ENCODE measurements around the gene CEP131.

Gene CEP131

DNA sequence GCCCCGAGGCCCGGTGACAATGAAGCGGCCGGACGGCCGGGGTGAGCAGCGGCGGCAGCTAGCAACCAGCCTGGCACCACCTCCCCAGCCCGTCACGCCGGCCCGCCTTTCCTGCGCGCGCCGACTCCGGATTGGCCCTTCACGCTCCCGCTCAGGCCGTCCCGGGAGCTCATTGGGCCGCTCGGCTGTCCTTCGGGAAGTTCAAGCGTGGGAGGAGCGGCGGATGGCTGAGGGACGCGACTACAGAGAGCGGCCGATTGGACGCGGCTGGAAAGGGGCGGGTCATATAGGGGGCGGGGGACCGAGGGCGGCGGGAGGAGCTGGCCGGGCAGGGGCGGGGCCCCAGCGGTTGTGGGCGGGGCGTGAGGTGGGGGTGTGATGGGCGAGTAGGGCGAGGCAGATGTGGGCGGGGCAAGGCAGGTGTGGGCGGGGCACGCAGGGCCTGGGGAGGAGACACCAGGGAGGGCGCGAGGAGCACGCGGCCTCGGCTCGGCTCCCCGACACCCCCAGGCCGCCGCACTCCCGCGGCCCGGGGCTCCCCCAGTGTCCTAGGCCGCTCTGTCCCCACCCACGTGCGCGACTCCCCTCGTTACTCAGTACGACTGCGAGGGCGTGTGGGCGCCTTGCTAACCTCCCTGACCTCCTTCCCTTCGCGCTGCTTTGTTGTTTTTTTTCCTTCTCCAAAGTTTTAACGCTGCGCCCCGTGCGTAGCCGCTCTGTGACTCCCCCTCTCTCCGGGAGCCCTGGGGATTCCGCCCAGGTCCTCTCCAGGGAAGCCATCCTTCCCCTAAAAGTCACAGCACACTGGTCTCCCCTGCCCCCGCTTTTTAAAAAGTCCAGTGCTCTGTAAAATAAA is at the start of gene CEP131:
TSS of gene CEP131 (minus strand) at position 60 of the 856 bp plus-strand sequence. CDS start 2,909 bp downstream, outside the sequence.
- DNase-seq (ENCODE audit: extremely low read depth in 1 of 2, low read depth in 1 of 2), result peak; percentile 97 to 100

GRCh38 chr17:81271226-81271625 is 48.5 kb upstream of the CEP131 start:
- DNase-seq (ENCODE audit: extremely low read depth in 1 of 2, low read depth in 1 of 2), result no peak

DNA sequence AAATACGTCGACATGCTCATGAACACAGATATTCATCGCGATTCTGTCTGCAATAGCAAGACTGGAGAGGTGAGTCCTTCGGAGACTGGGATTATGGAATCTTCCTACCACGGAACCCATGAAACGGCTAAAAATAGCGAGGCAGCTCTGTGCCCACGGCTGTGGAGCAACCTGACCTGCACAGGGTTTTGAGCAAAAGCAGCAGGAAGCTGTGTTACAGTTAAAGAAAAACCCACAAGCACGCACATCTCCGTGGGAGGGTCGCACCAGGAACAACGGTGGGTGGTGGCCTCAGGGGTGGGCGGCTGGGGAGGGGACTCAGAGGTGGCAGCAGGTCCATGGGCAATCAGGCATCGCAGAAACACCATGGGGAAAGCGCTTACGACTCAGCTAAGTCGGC is 47.5 kb upstream of the CEP131 start:
- DNase-seq (ENCODE audit: extremely low read depth in 1 of 2, low read depth in 1 of 2), result no peak

- no peak for DNase-seq (ENCODE audit: extremely low read depth in 1 of 2, low read depth in 1 of 2)
Measured at GRCh38 chr17:81267390-81268067, 44.8 kb upstream of the CEP131 start.

GRCh38 chr17:81265576-81265975 is 42.8 kb upstream of the CEP131 start:
- DNase-seq (ENCODE audit: extremely low read depth in 1 of 2, low read depth in 1 of 2), result no peak

GRCh38 chr17:81264640-81265039 is 41.9 kb upstream of the CEP131 start:
- DNase-seq (ENCODE audit: extremely low read depth in 1 of 2, low read depth in 1 of 2), result no peak

GRCh38 chr17:81263371-81264181 is 40.8 kb upstream of the CEP131 start:
- DNase-seq (ENCODE audit: extremely low read depth in 1 of 2, low read depth in 1 of 2), result no peak

DNA sequence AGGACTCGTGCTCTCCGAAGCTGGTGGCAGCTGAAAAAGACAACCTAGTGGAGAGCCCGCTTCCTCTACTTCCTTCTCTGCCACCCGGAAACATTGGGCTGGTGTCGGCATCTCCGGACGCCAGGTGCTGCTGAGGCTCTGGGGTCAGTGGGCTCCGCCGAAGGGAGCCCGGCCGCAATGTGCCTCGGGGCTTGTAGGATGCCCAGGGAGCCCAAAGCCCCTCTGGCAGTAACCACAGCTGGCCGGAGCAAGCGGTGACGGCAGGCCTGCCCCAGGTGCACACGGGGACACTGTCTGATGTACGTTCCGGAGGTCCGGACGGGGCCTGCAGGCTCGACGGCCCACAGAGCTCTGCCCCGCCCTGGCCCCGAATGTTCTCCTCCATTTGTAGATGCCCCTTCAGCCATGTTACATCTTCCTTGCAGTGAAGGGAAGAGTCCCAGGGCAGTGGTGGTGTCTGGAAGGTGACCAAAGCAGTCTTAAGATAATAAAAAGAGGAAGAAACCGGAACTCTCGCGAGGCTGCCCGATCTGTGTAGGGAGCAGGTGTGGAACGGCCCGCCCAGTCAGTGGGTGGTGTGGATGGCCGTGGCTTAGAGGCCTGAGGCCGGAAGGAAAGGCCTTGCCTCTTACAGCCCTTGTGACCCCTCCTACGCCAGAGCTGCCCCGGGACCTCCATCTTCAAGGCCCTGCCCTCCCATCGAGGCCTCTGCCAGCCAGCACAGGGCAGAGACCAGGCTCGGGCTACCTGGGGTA is 39.0 kb upstream of the CEP131 start:
- no peak for DNase-seq (ENCODE audit: extremely low read depth in 1 of 2, low read depth in 1 of 2)

GRCh38 chr17:81261096-81261495 is 38.3 kb upstream of the CEP131 start:
- DNase-seq (ENCODE audit: extremely low read depth in 1 of 2, low read depth in 1 of 2), result no peak

GRCh38 chr17:81260641-81261040 is 37.9 kb upstream of the CEP131 start:
- DNase-seq (ENCODE audit: extremely low read depth in 1 of 2, low read depth in 1 of 2), result no peak

DNA sequence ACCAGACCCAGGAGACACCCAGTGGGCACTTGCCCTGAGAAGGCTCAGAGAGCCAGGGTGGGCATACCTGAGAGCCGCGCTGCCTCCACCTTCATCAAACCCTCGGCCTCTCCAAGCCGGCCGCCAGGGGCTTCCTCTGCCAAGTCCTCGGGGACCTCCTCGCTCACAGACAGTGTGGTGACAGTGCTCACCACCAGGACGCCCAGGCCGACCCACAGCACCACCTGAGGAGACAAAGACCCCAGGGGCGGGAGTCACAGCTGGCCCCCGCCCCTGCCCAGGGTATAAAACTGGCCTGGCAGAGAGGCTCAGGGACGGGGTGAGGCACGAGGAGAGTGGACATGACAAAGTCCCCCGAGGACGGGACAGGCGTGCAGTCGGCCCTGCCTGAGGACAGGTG is 37.4 kb upstream of the CEP131 start:
- DNase-seq (ENCODE audit: extremely low read depth in 1 of 2, low read depth in 1 of 2), result no peak

GRCh38 chr17:81259058-81259605 is 36.4 kb upstream of the CEP131 start:
- no peak for DNase-seq (ENCODE audit: extremely low read depth in 1 of 2, low read depth in 1 of 2)

DNA sequence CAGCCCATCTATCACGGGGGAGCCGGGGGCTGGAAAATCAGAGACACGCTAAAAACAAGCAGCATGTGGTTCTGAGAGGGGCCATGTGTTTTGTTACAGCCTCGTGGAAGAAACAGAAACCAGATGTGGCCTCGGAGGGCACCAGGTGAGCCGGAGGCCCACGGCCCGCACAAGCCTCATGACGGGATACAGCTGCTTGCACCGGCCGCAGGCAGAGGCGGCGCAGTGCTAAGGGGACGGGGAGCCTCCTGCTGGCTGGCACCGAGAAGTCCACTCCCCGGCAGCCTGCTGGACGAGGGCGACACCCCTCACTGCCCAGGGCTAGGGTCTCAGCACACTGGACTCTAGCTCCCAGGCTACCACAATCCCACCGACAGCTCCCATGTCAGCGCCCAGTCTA is 35.5 kb upstream of the CEP131 start:
- no peak for DNase-seq (ENCODE audit: extremely low read depth in 1 of 2, low read depth in 1 of 2)

GRCh38 chr17:81257533-81257932 is 34.8 kb upstream of the CEP131 start:
- no peak for DNase-seq (ENCODE audit: extremely low read depth in 1 of 2, low read depth in 1 of 2)

DNA sequence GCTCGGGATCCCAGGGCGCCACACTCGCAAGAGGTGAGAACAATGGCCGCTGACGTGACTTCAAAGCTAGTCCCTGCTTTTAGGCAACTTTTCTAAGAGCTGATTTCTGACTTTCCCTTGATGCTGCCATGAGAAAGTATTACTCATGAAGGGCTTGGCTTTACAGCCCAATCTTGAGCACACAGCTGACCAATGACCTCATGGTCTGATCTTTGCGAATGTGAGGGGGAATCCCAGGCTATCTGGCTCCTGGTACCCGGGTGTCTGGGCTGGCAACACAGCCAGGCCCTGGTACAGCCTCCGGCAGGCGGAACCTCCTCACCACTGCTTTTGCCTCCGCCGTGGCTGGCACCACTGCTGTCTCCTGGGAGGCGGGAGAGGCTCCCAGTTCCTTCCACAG is 33.9 kb upstream of the CEP131 start:
- DNase-seq (ENCODE audit: extremely low read depth in 1 of 2, low read depth in 1 of 2), result no peak

DNA sequence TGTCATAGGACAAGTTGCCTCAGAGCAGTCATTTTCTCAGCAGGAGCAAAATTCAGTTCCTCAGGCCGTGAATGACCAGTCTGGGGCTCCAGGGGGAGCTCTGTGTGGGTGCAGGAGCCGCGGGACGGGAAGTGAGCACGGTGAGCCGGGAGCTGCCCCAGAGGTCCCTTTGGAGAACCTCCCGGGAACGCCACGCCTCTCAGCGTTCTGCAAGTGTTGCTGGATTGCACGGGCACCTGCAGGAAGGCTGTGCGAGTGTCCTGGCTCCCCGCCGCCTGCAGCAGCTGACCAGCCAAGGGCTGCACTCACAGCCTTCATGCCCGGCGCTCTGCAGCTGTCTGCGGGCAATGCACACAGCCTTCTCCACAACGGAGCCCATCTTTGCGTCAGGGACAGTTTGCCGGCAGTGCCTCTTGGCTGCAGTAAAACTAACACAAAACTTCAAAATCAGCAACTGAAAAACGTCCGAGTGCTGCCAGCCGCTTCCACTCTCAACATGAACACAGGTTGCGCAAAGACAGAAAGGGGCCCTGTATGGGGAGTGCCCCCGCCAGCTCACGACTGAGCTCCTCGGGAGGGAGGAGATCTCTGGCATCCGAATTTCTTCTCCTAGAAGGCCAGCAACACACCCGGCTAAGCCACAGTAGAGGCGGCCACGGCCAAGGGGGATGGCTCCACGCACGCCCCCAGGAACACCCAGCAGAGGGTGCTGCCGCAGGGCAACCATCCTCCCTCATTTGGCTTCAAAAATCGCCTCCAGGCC is 32.4 kb upstream of the CEP131 start:
- DNase-seq (ENCODE audit: extremely low read depth in 1 of 2, low read depth in 1 of 2), result no peak

- peak; percentile 24 to 43 for DNase-seq (ENCODE audit: extremely low read depth in 1 of 2, low read depth in 1 of 2)
Measured at GRCh38 chr17:81253358-81254131, 30.8 kb upstream of the CEP131 start.

DNA sequence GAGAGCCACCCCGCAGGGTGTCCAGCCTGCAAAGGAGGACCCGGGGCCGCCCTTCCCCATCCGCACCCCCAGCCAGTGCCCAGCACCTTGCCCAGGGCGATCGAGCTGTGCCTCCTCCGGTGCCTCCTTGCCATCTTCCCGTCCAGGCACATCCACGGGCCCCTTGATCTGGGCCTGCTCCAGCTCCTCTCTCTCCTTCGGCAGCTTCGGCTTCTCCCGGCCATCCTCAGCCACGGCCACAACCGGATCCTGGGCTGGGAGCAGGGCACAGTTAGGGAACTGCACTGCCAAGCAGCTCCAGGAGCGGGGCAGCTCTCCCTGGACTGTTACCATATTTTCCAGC is 30.2 kb upstream of the CEP131 start:
- DNase-seq (ENCODE audit: extremely low read depth in 1 of 2, low read depth in 1 of 2), result no peak

All from activated CD8-positive, alpha-beta memory T cell treated with anti-CD3 and anti-CD28 coated beads for 1 hour (primary cell).